OCI-LY1 (cell line): Measurements from ENCODE around the gene AMIGO1.

Experiments
- H2AFZ ChIP-seq: fragments of 200-600 bp; sonication (generic), shearing (Covaris generic); 2 replicates; pipeline ENCODE4 v1.6.0; 2014; ENCODE audit warnings: antibody characterized with exemption, mild to moderate bottlenecking, low read length
- H3F3A ChIP-seq: fragments of 200-600 bp; sonication (generic), shearing (Covaris generic); 2 replicates; pipeline ENCODE4 v1.6.0; 2014; ENCODE audit warnings: mild to moderate bottlenecking, antibody characterized with exemption, low read length, moderate library complexity; ENCODE audit not compliant: insufficient read depth
- H3K27ac ChIP-seq: fragments of 200-600 bp; sonication (generic); 2 replicates; pipeline ENCODE4 v1.5.1; 2014; ENCODE audit warnings: low read length, mixed run types, mild to moderate bottlenecking, low read depth; ENCODE audit not compliant: poor library complexity, severe bottlenecking
- H3K27me3 ChIP-seq: fragments of 200-600 bp; sonication (generic); 2 replicates; pipeline ENCODE4 v1.6.0; 2014; ENCODE audit warnings: antibody characterized with exemption, mild to moderate bottlenecking, low read length, moderate library complexity; ENCODE audit not compliant: insufficient read depth
- H3K36me3 ChIP-seq: fragments of 200-600 bp; sonication (generic); 2 replicates; pipeline ENCODE4 v1.6.1; 2014; ENCODE audit warnings: mild to moderate bottlenecking, antibody characterized with exemption, low read length, moderate library complexity, mixed read lengths; ENCODE audit not compliant: insufficient read depth
- H3K4me1 ChIP-seq: fragments of 200-600 bp; sonication (generic); 2 replicates; pipeline ENCODE4 v1.5.1; 2014; ENCODE audit warnings: mild to moderate bottlenecking, low read length, moderate library complexity; ENCODE audit not compliant: insufficient read depth, severe bottlenecking
- H3K4me2 ChIP-seq: fragments of 200-600 bp; sonication (generic), shearing (Covaris generic); 2 replicates; pipeline ENCODE4 v1.6.1; 2014; ENCODE audit warnings: low read length
- H3K4me3 ChIP-seq: fragments of 200-600 bp; sonication (generic); 2 replicates; pipeline ENCODE4 v1.5.1; 2014; ENCODE audit warnings: low read length, low read depth, mild to moderate bottlenecking, mixed read lengths; ENCODE audit not compliant: poor library complexity, severe bottlenecking
- H3K79me2 ChIP-seq: fragments of 200-600 bp; shearing (Covaris generic); 2 replicates; pipeline ENCODE4 v1.6.1; 2016; ENCODE audit warnings: mixed run types, low read length, mixed read lengths; ENCODE audit not compliant: insufficient read depth
- H3K9ac ChIP-seq: fragments of 200-600 bp; sonication (generic), shearing (Covaris generic); 2 replicates; pipeline ENCODE4 v1.6.1; 2014; ENCODE audit warnings: mild to moderate bottlenecking, low read length, mixed read lengths
- H3K9me2 ChIP-seq: fragments of 200-600 bp; sonication (generic), shearing (Covaris generic); 2 replicates; pipeline ENCODE4 v1.6.1; 2014; ENCODE audit warnings: low read depth, mild to moderate bottlenecking, low read length, mixed read lengths
- H3K9me3 ChIP-seq: fragments of 200-600 bp; shearing (Covaris generic); 2 replicates; pipeline ENCODE4 v1.6.1; 2014; ENCODE audit warnings: low read length, mixed read lengths
- H4K20me1 ChIP-seq: fragments of 200-600 bp; sonication (generic), shearing (Covaris generic); 2 replicates; pipeline ENCODE4 v1.6.0; 2016; ENCODE audit warnings: mild to moderate bottlenecking, low read length; ENCODE audit not compliant: insufficient read depth
- CTCF ChIP-seq: fragments of 200-600 bp; sonication (generic), shearing (Covaris generic); IDR thresholded peaks from 2 replicates; pipeline ENCODE4 v1.5.1; 2017; ENCODE audit warnings: mild to moderate bottlenecking, antibody characterized with exemption, low read length, moderate library complexity, mixed read lengths
- EZH2 ChIP-seq: fragments of 200-600 bp; sonication (generic), shearing (Covaris generic); IDR thresholded peaks from 2 replicates; pipeline ENCODE4 v1.8.0; 2017; ENCODE audit warnings: borderline replicate concordance, mixed run types, mild to moderate bottlenecking, antibody characterized with exemption, low read length, moderate library complexity, mixed read lengths

The AMIGO1 gene

GRCh38 chr1:109543988-109544735, 34.6 kb upstream of the AMIGO1 start:
- H3K9ac ChIP-seq, result no peak overlapping the region
- TF ChIP-seq CTCF, result no peak
- TF ChIP-seq EZH2, result no peak
- H3F3A ChIP-seq, result no peaks in the 10 kb centered on the region
- peaks cover 7% of the 10 kb centered on the region for H3K79me2 ChIP-seq
- H4K20me1 ChIP-seq, result no peaks in the 10 kb centered on the region
- H3K9me2 ChIP-seq, result no peaks in the 10 kb centered on the region
- H3K27me3 ChIP-seq, result no peaks in the 10 kb centered on the region; the same call in none of the 2 replicates
- no peaks in the 10 kb centered on the region for H3K36me3 ChIP-seq
- H2AFZ ChIP-seq, result no peak overlapping the region
- H3K4me2 ChIP-seq, result no peak overlapping the region
- no peak overlapping the region for H3K4me3 ChIP-seq
- peaks cover 19% of the 10 kb centered on the region for H3K4me1 ChIP-seq
- H3K27ac ChIP-seq, result no peak overlapping the region
- H3K9me3 ChIP-seq, result no peaks in the 10 kb centered on the region

GRCh38 chr1:109543283-109543987, 33.9 kb upstream of the AMIGO1 start:
- TF ChIP-seq EZH2 (no peak), CTCF (no peak)
- H3K27me3 ChIP-seq, result no peaks in the 10 kb centered on the region; the same call in none of the 2 replicates
- no peak overlapping the region for H3K4me3 ChIP-seq
- H3K4me2 ChIP-seq, result no peak overlapping the region
- peaks cover 17% of the 10 kb centered on the region for H3K4me1 ChIP-seq
- H3K9me2 ChIP-seq, result no peaks in the 10 kb centered on the region
- no peak overlapping the region for H3K9ac ChIP-seq
- H3K27ac ChIP-seq, result no peak overlapping the region
- no peak overlapping the region for H2AFZ ChIP-seq
- no peaks in the 10 kb centered on the region for H3F3A ChIP-seq
- no peaks in the 10 kb centered on the region for H3K79me2 ChIP-seq
- no peaks in the 10 kb centered on the region for H4K20me1 ChIP-seq
- no peaks in the 10 kb centered on the region for H3K9me3 ChIP-seq
- H3K36me3 ChIP-seq, result no peaks in the 10 kb centered on the region

- TF ChIP-seq CTCF, result no peak
- TF ChIP-seq EZH2, result no peak
- Histone ChIP-seq H4K20me1 (no peaks in the 10 kb centered on the region), H3F3A (no peaks in the 10 kb centered on the region), H3K4me3 (no peak overlapping the region), H3K4me1 (peaks cover 17% of the 10 kb centered on the region), H3K9me3 (no peaks in the 10 kb centered on the region), H3K36me3 (no peaks in the 10 kb centered on the region), H3K27me3 (no peaks in the 10 kb centered on the region; the same call in none of the 2 replicates), H3K9me2 (no peaks in the 10 kb centered on the region), H3K4me2 (no peak overlapping the region), H3K27ac (no peak overlapping the region), H3K9ac (no peak overlapping the region), H3K79me2 (no peaks in the 10 kb centered on the region), H2AFZ (no peak overlapping the region)
These were observed 33.1 kb upstream of the AMIGO1 start for GRCh38 chr1:109542657-109543056.
